Stimulated activated memory B cell treated with anti-CD40 and anti-IgM and Interleukin-4, amounts not matched to agents 10 μg/mL and 1 μg/mL and 100 μg/mL, for 72 hours (primary cell): ENCODE measurements around the gene FANCL.
"Not testable (repeated sequence)": the region's sequence is repeated elsewhere in the genome, so short reads cannot be mapped to it uniquely, and the experiment has no call there.

Source experiments
- ATAC-seq: fragments of 150-1000 bp; cut with Tn5 transposase; 2 replicates; pipeline ENCODE4 v1.10.0; 2021
- H3K27ac Mint-ChIP-seq: one replicate; pipeline ENCODE4 v1.8.0; 2022; ENCODE audit warnings: mild to moderate bottlenecking, mixed read lengths
- H3K27me3 Mint-ChIP-seq: one replicate; pipeline ENCODE4 v1.8.0; 2022; ENCODE audit warnings: mixed read lengths
- H3K36me3 Mint-ChIP-seq: one replicate; pipeline ENCODE4 v1.8.0; 2022; ENCODE audit warnings: mixed read lengths
- H3K4me1 Mint-ChIP-seq: one replicate; pipeline ENCODE4 v1.8.0; 2022; ENCODE audit warnings: mixed read lengths
- H3K4me3 Mint-ChIP-seq: one replicate; pipeline ENCODE4 v1.8.0; 2022; ENCODE audit warnings: mild to moderate bottlenecking, moderate library complexity, mixed read lengths
- H3K9me3 Mint-ChIP-seq: one replicate; pipeline ENCODE4 v1.8.0; 2022; ENCODE audit warnings: mixed read lengths

The FANCL gene

DNA sequence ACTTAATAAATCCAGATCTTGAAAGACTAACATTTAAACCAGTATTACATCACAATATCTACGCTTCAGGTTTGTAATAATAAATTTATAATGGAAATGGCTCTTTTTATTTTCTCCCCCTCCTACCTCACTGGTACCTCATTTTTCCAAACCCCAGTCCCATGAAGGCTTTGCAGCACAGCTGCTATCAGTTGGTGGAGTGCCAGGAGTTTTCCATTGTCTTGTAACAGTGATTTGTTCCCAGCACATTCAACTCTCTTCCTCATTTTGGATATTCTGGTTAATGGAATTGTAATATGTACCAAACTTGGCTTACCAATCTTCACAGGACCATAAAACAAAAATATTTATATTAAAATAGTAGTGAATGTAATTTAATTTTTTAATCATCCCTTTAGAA is 103.3 kb downstream of the FANCL start:
- no peak for ATAC-seq
- H3K36me3 Mint-ChIP-seq: peaks cover 40% of the 10 kb centered on the region
- H3K9me3 Mint-ChIP-seq: no peaks in the 10 kb centered on the region
- no peak overlapping the region for H3K4me3 Mint-ChIP-seq
- H3K4me1 Mint-ChIP-seq: no peaks in the 10 kb centered on the region
- H3K27me3 Mint-ChIP-seq: no peaks in the 10 kb centered on the region
- H3K27ac Mint-ChIP-seq: no peak overlapping the region

DNA sequence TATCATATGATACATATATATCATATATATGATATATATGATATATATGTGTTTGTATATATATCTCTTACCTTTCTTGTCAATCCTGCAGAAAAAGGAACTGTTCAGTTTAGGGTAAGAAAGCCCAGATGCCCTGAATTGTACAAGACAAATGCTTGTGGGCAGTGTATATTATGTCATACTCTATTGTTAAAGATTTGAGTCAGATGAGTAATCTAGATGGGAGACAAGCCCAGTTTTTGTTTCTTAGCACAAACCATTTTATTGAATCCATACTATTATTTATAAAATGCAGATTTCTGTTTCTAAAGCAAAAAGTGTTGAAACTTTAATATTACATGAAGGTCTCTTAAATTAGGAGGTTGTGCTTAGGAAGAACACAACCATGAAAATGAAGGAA is 103.9 kb downstream of the FANCL start:
- ATAC-seq: no peak
- Mint-ChIP-seq H3K4me1 (no peaks in the 10 kb centered on the region), H3K27me3 (no peaks in the 10 kb centered on the region), H3K27ac (no peak overlapping the region), H3K36me3 (peaks cover 44% of the 10 kb centered on the region), H3K9me3 (no peaks in the 10 kb centered on the region), H3K4me3 (no peak overlapping the region)

DNA sequence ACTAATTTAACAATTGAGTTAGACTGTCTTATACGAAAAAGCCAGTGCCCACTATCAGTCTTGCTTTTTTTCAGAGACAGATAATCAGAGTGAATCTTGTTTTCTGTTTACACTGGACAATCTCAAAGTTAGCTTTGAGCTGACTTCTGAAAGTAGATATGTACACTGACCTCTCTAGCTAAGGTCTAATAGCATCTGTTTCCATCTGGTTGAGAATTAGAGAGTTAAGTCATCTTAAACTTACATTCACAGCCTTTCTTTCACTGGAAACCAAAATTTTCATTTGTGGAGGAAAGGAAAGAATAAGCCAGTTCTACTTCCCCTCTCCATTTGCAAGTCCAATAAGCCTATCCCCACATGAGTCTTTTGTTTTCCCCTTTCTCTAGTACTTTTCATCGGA is 105.3 kb downstream of the FANCL start:
- Mint-ChIP-seq H3K27me3 (no peaks in the 10 kb centered on the region), H3K9me3 (no peaks in the 10 kb centered on the region)

DNA sequence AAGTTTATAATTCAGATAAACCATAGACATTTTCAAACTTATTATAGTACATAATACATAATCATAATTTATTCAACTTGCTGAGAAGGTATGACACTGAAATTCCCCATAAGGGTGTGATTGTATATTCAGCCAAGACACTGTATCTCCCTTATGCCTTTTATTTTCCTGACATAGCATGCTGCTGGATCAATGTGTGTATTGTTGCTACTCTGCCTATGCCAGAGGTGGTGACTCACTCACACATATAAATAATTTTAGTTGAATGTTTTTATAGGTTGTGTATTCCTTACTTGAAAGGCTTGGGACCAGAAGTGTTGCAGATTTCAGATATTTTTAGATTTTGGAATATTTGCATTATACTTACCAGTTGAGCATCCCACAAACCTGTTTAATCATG is 107.7 kb downstream of the FANCL start:
- ATAC-seq: no peak
- Mint-ChIP-seq H3K27ac (no peak overlapping the region), H3K27me3 (no peaks in the 10 kb centered on the region), H3K4me3 (no peak overlapping the region), H3K9me3 (no peaks in the 10 kb centered on the region), H3K36me3 (peaks cover 43% of the 10 kb centered on the region), H3K4me1 (no peaks in the 10 kb centered on the region)

More for the DNA sequence above, 105.3 kb downstream of the FANCL start:
- H3K27ac Mint-ChIP-seq: no peak overlapping the region
- no peaks in the 10 kb centered on the region for H3K4me1 Mint-ChIP-seq
- peaks cover 56% of the 10 kb centered on the region for H3K36me3 Mint-ChIP-seq
- H3K4me3 Mint-ChIP-seq: no peak overlapping the region
- ATAC-seq: no peak

DNA sequence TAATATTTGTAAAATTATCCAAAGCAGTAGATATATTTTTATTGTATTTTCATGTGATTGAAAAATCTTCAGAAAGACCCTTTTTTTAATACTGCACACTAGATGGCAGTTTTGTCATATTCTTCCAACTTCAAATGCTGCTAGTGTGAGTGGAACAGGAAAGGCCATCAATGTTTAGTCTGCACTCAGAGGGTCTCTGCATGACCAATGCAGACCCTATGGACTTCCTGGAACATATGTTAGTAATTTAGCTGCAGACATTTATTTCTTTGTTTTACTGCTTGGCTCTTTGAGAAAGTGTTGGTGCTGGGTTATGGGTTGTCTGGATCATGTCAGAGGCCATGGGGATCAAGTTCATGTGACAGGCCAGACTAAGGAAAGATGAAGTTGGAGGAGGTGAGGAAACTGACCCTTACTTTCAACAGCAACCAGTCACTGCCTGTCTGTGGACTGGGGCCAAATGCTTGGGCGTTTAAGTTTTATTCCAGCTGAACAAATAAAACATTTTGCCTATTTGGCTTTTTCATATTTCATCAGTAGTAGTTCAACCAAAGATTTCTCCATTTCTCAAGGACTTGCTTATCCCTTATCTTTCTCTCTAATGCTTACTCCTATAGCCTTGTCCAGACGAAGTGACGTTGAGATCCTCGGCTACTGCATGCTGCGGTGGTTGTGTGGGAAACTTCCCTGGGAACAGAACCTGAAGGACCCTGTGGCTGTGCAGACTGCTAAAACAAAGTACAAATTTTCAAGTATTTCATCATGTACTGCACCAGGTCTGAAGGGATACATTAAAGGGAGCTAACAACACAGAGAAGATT is 109.7 kb downstream of the FANCL start:
- no peak overlapping the region for H3K4me3 Mint-ChIP-seq
- no peak for ATAC-seq
- no peak overlapping the region for H3K27ac Mint-ChIP-seq

DNA sequence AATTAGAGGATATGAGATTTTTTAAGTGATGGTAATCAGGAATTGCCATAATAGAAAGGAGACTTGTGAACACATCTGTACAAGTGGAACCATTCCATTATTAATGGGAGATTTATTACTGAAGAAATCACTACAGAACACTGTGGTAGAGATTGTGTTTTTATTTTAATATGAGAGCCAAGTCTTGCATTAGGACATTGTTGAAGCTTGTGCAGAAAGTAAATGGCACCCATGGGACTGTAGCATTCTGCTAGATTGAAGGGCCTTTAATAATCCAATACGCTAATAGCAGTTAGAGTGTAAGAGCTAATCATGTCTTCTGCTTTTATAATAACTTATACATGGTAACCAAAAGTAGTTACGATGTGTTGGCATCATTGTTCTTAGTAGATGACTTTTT is 110.9 kb downstream of the FANCL start:
- H3K4me3 Mint-ChIP-seq: no peak overlapping the region
- H3K9me3 Mint-ChIP-seq: no peaks in the 10 kb centered on the region
- H3K27ac Mint-ChIP-seq: no peak overlapping the region
- H3K27me3 Mint-ChIP-seq: no peaks in the 10 kb centered on the region
- no peak for ATAC-seq
- no peaks in the 10 kb centered on the region for H3K4me1 Mint-ChIP-seq
- H3K36me3 Mint-ChIP-seq: peaks cover 31% of the 10 kb centered on the region

More for the DNA sequence above, 109.7 kb downstream of the FANCL start:
- Mint-ChIP-seq H3K9me3 (no peaks in the 10 kb centered on the region), H3K36me3 (peaks cover 35% of the 10 kb centered on the region), H3K4me1 (no peaks in the 10 kb centered on the region), H3K27me3 (no peaks in the 10 kb centered on the region)

DNA sequence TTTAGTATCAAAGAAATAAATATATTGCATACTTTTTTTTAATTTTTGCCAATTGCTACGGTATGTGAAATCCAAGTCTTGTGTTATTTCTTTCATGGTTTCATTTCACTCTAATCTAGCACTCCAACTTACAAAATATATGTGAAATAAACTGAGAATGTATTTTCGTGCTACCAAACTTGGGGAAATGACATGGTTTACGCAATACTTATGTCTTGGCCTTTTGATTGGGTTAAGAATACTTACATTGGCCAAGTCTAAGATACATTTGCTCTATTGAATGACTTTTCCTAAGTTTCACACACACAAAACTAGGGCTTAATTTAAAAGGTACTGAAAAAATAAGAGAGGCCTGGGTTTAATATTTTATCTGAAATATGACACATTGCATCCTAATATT is 114.0 kb downstream of the FANCL start:
- no peak for ATAC-seq
- Mint-ChIP-seq H3K4me3 (no peak overlapping the region), H3K4me1 (no peaks in the 10 kb centered on the region), H3K36me3 (peaks cover 36% of the 10 kb centered on the region), H3K9me3 (no peaks in the 10 kb centered on the region), H3K27me3 (no peaks in the 10 kb centered on the region), H3K27ac (no peak overlapping the region)

DNA sequence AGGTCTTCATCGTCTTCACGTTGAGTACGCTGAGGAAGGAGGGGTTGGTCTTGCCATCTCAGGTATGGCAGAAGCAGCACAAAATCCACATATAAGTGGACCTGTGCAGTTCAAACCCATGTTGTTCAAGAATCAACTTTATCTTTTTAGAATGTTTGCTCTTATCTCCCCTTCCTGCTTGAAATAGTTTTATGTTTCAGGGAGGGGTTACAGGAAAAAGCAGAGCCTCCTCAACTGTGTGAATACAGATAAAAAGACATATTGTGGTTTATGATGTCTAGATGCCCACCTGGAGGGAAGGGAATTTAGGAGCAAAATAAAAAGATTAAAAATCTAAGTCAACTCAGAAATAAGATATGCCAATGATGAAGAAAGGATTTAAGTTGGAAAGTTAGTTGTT is 118.6 kb downstream of the FANCL start:
- peaks cover 56% of the 10 kb centered on the region for H3K36me3 Mint-ChIP-seq
- H3K27me3 Mint-ChIP-seq: no peaks in the 10 kb centered on the region
- no peak overlapping the region for H3K27ac Mint-ChIP-seq
- peaks cover 11% of the 10 kb centered on the region for H3K4me1 Mint-ChIP-seq
- no peak overlapping the region for H3K4me3 Mint-ChIP-seq
- H3K9me3 Mint-ChIP-seq: peaks cover 8% of the 10 kb centered on the region
- no peak for ATAC-seq

DNA sequence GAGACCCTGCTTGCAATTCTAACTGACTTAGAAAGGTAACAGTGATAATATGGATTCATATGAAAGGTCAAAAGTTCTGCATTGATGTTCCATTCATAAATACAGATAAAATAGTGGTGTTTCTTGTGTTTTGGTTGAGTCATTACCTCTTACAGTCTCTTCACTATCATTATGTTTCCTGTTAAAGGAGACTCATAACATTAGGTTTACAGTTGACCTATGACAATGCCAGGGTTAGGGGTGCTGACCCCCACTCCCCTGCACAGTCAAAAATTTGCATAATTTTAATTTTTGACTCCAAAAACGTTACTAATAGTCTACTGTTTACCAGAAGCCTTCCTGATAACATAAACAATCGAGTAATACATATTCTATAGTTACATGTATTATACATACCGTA is 119.1 kb downstream of the FANCL start:
- H3K36me3 Mint-ChIP-seq: peaks cover 61% of the 10 kb centered on the region
- H3K27ac Mint-ChIP-seq: no peak overlapping the region
- H3K9me3 Mint-ChIP-seq: peaks cover 11% of the 10 kb centered on the region
- ATAC-seq: no peak
- H3K27me3 Mint-ChIP-seq: no peaks in the 10 kb centered on the region
- H3K4me3 Mint-ChIP-seq: no peak overlapping the region
- peaks cover 11% of the 10 kb centered on the region for H3K4me1 Mint-ChIP-seq

DNA sequence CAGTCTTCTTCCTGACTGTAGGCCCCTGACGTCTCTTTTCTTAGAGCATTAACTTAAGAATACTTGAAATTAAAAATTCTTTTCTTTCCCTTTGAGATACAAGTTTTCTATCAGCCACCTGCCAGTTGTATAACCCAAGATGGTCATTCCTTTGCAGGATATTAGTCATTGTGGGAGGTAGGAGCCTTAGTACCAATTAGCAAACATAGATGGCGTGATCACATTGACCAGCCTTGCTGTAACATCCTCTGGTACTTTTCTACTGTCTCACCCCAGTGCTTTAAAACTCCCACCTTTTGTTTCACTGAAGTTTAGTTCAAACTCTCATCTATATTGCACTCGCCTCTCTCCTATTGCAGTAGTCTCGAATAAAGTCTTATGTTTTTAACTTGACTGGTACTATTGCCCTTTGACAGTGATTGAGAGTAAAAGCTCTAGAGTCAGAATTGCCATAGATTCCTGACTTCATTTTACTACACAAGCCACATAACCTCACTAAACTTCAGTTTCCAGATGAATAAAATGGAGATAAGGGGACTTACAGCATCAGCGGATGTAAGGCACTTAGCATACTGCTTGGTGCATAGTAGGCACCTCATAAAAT is 120.4 kb downstream of the FANCL start:
- Mint-ChIP-seq H3K27me3 (no peaks in the 10 kb centered on the region), H3K4me3 (no peak overlapping the region), H3K9me3 (peaks cover 11% of the 10 kb centered on the region), H3K36me3 (peaks cover 74% of the 10 kb centered on the region), H3K27ac (no peak overlapping the region), H3K4me1 (peaks cover 11% of the 10 kb centered on the region)
- ATAC-seq: no peak

DNA sequence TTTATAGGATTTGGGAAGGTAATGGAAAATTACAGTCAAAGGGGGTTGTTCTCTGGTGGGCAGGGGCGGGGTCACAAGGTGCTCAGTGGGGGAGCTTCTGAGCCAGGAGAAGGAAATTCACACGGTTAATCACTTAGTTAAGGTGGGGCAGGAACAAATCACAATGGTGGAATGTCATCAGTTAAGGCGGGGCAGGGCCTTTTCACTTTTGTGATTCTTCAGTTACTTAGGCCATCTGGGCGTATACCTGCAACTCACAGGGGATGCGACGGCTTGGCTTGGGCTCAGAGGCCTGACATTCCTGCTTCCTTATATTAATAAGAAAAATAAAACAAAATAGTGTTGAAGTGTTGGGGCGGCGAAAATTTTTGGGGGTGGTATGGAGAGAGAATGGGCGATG is 127.6 kb downstream of the FANCL start:
- not testable (repeated sequence) for ATAC-seq, H3K27ac Mint-ChIP-seq

DNA sequence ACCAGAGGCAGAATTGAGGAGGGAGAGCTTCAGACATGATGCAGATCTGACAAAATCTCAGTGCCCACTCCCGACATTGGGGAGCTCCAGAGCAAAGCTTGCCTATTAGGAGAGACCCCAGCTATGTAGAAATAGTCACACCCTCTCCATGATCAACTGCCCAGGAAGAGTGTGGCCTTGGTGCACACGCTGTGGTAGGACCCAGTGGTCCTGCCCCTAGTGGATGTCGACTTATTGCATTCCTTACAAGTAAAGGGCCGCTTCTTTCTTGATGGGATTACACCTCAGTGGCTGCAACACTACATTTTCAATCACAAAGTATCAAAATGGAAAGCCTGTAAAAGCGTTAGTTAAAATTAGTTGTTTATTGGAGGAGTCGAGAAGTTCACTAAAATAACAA is 130.4 kb downstream of the FANCL start:
- Mint-ChIP-seq H3K36me3 (peaks cover 63% of the 10 kb centered on the region), H3K4me1 (peaks cover 21% of the 10 kb centered on the region), H3K27ac (no peak overlapping the region), H3K27me3 (no peaks in the 10 kb centered on the region), H3K9me3 (peaks cover 3% of the 10 kb centered on the region), H3K4me3 (no peak overlapping the region)
- no peak for ATAC-seq

More for the DNA sequence above, 127.6 kb downstream of the FANCL start:
- not testable (repeated sequence) for H3K9me3 Mint-ChIP-seq, H3K27me3 Mint-ChIP-seq, H3K4me3 Mint-ChIP-seq
- Mint-ChIP-seq H3K36me3 (peaks cover 72% of the 10 kb centered on the region), H3K4me1 (peaks cover 12% of the 10 kb centered on the region)

DNA sequence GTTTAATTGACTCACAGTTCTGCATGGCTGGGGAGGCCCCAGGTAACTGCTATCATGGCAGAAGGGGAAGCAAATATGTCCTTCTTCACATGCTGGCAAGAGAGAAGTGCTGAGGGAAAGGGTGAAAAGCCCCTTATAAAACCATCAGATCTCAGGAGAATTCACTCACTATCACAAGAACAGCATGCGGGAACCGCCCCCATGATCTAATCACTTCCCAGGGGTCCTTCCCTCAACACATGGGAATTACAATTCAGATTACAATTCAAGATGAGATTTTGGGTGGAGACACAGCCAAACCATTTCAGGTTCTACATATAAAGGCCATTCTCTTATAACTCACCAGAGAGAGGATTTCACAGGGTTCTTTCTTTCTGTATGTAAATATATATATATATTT is 131.6 kb downstream of the FANCL start:
- peaks cover 3% of the 10 kb centered on the region for H3K9me3 Mint-ChIP-seq
- ATAC-seq: no peak
- no peaks in the 10 kb centered on the region for H3K27me3 Mint-ChIP-seq
- H3K4me3 Mint-ChIP-seq: no peak overlapping the region
- no peak overlapping the region for H3K27ac Mint-ChIP-seq
- H3K36me3 Mint-ChIP-seq: peaks cover 52% of the 10 kb centered on the region
- H3K4me1 Mint-ChIP-seq: peaks cover 21% of the 10 kb centered on the region
